BE2C (cell line): Measurements from ENCODE around the gene MEIS2.

Experiments
- DNase-seq: peaks from one replicate; pipeline ENCODE4 v3.0.0-alpha.2; 2020
- H3K27me3 ChIP-seq: fragments of 250-450 bp; sonication (Bioruptor Pico); 2 replicates; pipeline ENCODE4 v1.5.1; 2020; ENCODE audit warnings: mild to moderate bottlenecking
- H3K36me3 ChIP-seq: fragments of 250-450 bp; sonication (Bioruptor Pico); 2 replicates; pipeline ENCODE4 v1.5.1; 2020; ENCODE audit warnings: mild to moderate bottlenecking
- H3K4me1 ChIP-seq: fragments of 250-450 bp; sonication (Bioruptor Pico); 2 replicates; pipeline ENCODE4 v1.5.1; 2020
- H3K4me3 ChIP-seq: 2 replicates; pipeline ENCODE4 v1.5.1; 2011; ENCODE audit warnings: low read depth, low read length
- H3K9me3 ChIP-seq: fragments of 250-450 bp; sonication (Bioruptor Pico); 2 replicates; pipeline ENCODE4 v1.5.1; 2020
- CTCF ChIP-seq: IDR thresholded peaks from 2 replicates; pipeline ENCODE4 v1.5.1; 2012; ENCODE audit warnings: mild to moderate bottlenecking, low read depth, low read length

Gene MEIS2

DNA sequence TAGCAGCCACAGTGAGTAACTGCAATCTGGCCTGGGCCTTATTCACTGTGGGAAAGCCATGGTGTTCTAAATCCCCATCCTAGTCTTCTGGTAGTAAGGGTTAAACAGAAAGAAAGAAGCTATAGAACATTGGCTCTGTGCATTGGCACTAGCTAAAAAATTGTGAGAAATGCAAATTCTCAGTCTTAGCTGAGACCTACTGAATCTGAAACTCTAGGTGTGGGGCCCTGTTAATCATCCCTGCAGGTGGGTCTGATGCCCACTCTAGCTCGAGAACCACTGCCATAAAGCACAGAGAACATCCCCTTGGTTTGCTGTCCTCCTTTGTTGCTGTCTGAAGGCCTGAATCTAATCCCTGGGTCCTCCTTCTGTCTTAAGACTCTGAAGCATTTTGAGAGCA lies 59.3 kb downstream of the MEIS2 start:
- Histone ChIP-seq H3K4me1 (peaks cover 30% of the 10 kb centered on the region), H3K4me3 (no peak overlapping the region), H3K36me3 (peaks cover 57% of the 10 kb centered on the region), H3K27me3 (no peaks in the 10 kb centered on the region), H3K9me3 (no peaks in the 10 kb centered on the region)
- DNase-seq = no peak
- no peak for TF ChIP-seq CTCF

DNA sequence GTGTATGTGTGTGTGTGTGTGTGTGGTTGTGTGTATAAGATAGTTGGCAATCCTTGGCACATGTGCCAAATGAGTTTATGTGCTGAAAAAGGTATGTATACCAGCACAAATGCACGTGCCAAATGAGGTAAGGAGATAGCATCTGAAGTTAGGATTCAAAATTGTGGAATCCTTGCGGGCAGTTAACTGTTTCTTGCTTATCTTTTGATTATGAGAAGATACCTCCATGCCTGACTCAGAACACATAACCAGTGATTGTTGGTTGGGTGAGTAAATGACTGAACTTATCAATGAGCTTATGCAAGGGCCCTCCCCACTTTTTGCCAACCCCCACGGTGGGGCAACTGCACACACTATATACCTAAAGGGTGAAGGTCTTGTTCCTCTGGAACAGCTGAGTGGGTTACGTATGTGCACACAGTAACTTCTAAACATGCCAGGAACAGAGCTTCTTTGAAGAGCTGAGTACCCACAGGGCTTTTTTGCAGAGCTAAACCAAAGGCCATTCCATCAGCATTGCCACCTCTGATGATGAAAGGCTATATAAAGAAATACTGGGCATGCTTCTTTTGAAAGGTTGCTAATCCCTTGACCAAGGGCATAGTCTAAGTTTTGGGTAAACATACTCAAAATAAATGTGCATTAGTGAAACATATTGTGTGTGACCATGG lies 60.1 kb downstream of the MEIS2 start:
- Histone ChIP-seq H3K9me3 (no peaks in the 10 kb centered on the region), H3K4me1 (peaks cover 30% of the 10 kb centered on the region), H3K27me3 (no peaks in the 10 kb centered on the region), H3K4me3 (no peak overlapping the region), H3K36me3 (peaks cover 57% of the 10 kb centered on the region)
- DNase-seq = no peak
- no peak for TF ChIP-seq CTCF

GRCh38 chr15:37038716-37039106 lies 61.6 kb downstream of the MEIS2 start:
- peaks cover 56% of the 10 kb centered on the region for H3K36me3 ChIP-seq

GRCh38 chr15:37037850-37038715 lies 62.3 kb downstream of the MEIS2 start:
- Histone ChIP-seq H3K36me3 (peaks cover 55% of the 10 kb centered on the region), H3K4me1 (peaks cover 30% of the 10 kb centered on the region), H3K9me3 (no peaks in the 10 kb centered on the region), H3K27me3 (no peaks in the 10 kb centered on the region), H3K4me3 (no peak overlapping the region)
- no peak for DNase-seq
- no peak for TF ChIP-seq CTCF

More at GRCh38 chr15:37038716-37039106, 61.6 kb downstream of the MEIS2 start:
- no peak for TF ChIP-seq CTCF
- Histone ChIP-seq H3K4me1 (peaks cover 30% of the 10 kb centered on the region), H3K9me3 (no peaks in the 10 kb centered on the region), H3K27me3 (no peaks in the 10 kb centered on the region), H3K4me3 (no peak overlapping the region)
- peak; percentile 71 for DNase-seq

DNA sequence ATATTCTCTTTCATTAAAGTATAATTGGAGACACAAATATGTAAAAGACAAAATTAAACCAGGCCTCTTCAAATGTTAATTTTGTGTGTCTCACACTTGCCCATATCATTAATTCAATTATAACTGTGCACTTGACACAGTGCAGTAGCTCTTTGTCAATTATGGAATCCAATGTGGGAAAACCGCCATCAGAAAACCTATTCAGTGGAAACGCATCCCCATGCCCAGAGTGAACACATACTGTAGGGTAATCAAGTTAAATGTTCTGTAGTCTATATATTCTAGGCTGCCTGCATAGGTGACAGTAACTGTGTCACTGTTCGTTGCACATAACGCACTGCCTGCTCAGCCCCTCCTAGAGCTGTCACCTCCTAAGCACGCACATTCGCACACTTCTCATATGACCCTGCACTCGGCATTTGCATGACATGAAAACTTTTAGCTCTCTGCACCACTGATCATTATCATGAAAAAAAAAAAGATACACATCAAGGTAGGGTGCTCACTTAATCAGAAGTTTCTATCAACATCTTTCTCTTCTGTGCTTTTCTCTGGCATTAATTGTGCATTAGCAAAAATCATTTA lies 63.2 kb downstream of the MEIS2 start:
- Histone ChIP-seq H3K4me3 (no peak overlapping the region), H3K9me3 (no peaks in the 10 kb centered on the region), H3K4me1 (peaks cover 30% of the 10 kb centered on the region), H3K36me3 (peaks cover 56% of the 10 kb centered on the region), H3K27me3 (no peaks in the 10 kb centered on the region)
- DNase-seq = no peak
- TF ChIP-seq CTCF = no peak
